ENCODE results near the gene PROCR.

The PROCR gene

DNA sequence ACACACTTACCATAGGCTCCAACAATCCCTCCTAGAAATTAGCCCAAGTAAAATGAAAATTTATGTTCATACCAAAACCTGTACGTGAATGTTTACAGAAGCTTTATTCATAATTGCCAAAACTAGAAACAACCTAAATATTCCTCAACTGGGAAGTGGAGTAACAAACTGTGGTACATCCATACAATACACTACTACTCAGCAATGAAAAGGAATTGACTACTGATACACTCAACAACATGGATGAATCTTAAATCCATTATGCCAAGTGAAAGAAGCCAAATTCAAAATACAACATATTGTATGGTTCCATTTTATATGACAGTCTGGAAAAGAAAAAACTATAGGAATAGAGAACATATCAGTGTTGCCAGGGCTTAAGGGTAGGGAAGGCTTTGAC, 34.9 kb downstream of the PROCR start:
- Mint-ChIP-seq H3K4me1 (no peaks in the 10 kb centered on the region), H3K36me3 (peaks cover 4% of the 10 kb centered on the region)

DNA sequence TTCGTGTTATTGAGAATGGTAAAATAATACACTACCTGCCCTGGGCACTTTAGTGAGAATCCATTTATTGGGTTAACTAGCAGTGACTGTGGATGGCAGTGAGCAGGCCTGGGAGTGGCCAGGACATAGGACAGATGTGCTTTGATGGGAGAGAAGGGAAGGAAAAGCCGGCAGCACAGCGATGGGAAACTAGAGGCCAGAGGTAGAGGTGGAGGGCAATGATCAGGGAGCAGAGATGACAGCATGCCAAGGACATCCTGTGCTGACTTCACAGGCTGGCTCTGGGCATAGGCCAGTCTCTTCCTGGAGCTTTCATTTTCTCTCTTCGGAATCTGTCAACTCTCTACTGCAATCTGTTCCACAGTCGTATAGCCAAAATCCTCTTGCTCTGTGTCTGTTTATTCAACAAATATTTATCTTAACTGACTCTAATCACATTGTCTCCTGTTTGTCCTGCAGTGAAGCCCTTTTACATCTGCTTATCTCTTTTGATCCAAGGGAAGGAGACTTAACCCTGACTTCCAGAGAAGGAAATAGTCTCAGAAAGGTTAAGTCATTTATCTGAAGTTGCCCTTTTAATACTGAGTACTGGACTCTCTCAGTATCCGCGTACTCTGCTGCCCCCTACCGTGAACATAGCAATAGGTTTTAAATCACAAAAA, 36.2 kb downstream of the PROCR start:
- Mint-ChIP-seq H3K27ac (no peak overlapping the region), H3K9me3 (no peaks in the 10 kb centered on the region), H3K4me1 (no peaks in the 10 kb centered on the region), H3K27me3 (no peaks in the 10 kb centered on the region), H3K4me3 (no peak overlapping the region), H3K36me3 (peaks cover 2% of the 10 kb centered on the region)

More for the DNA sequence above, 34.9 kb downstream of the PROCR start:
- Mint-ChIP-seq H3K27me3 (no peaks in the 10 kb centered on the region), H3K9me3 (no peaks in the 10 kb centered on the region), H3K4me3 (no peak overlapping the region), H3K27ac (no peak overlapping the region)

DNA sequence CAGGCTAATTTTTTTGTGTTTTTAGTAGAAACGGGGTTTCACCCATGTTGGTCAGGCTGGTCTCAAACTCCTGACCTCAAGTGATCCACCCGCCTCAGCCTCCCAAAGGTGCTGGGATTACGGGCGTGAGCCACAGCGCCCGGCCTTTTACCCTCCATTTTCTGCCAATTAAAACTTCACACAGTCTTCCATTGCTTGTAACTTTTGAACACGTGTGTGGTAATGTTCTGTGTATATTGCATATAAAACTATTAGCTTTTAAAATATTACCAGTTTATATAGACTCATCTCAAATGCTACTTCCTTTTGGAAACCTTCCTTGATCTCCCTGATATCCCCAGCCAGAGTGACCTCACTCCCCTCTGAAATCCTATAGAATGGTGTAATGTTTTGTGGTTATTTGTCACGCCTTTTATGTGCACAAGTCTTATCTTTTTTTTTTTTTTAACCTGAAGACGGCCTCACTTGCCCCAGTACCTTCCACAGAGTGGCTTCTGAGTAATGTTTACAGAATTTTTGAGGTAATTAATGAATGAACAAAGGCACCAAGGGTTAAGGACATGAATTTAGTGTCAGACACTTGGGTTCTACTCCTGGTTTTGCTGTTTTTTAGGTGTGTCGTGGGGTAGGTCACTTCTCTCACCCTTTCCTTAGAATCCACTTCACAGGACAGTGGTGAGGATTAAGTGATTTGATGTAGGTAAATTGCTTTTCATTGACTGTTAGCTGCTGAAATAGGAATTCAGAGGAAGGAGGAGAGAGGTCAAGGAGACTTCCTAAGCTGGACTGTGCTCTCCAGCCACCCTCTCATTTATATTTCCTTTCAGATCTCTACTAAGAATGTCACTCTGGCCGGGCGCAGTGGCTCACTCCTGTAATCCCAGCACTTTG, 43.4 kb downstream of the PROCR start:
- H3K27ac Mint-ChIP-seq = no peak overlapping the region
- no peaks in the 10 kb centered on the region for H3K4me1 Mint-ChIP-seq

DNA sequence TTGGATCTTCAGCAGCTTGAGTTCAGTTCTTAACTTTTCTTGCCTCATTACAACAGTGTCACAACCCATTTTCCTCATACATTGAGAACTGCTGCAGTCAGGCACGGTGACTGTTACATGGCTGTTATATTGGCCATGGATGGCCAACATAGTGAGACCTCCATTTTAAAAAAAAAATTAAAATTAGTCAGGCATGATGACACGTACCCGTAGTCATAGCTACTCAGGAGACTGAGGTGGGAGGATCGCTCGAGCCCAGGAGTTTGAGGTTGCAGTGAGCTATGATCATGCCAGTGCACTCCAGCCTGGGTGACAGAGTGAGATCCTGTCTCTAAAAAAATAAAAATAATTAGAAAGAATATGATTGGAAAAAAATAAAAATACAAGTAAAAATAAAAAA, 44.7 kb downstream of the PROCR start:
- Mint-ChIP-seq H3K27me3 (no peaks in the 10 kb centered on the region), H3K36me3 (peaks cover 12% of the 10 kb centered on the region), H3K4me1 (no peaks in the 10 kb centered on the region), H3K4me3 (no peak overlapping the region), H3K27ac (no peak overlapping the region), H3K9me3 (no peaks in the 10 kb centered on the region)

More for the DNA sequence above, 43.4 kb downstream of the PROCR start:
- Mint-ChIP-seq H3K27me3 (no peaks in the 10 kb centered on the region), H3K36me3 (peaks cover 12% of the 10 kb centered on the region), H3K9me3 (no peaks in the 10 kb centered on the region), H3K4me3 (no peak overlapping the region)

DNA sequence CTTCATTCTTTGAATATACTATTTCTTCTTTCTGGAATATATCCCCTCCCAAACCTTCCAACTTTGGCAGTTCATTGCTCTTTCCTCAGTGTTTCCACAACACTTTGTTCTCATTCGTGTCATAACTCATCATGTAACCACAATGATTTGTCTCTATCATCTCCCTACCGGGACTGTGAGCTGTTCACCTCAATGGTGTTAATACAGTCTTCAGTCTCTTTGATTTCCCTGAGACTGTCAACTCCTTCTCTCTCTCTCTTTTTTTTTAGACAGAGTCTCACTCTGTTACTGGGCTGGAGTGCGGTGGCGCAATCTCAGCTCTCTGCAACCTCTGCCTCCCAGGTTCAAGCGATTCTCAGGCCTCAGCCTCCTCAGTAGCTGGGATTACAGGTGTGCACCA, 52.1 kb downstream of the PROCR start:
- Mint-ChIP-seq H3K27me3 (peaks cover 6% of the 10 kb centered on the region), H3K9me3 (no peaks in the 10 kb centered on the region), H3K4me1 (peaks cover 4% of the 10 kb centered on the region), H3K36me3 (peaks cover 12% of the 10 kb centered on the region), H3K27ac (no peak overlapping the region), H3K4me3 (no peak overlapping the region)

DNA sequence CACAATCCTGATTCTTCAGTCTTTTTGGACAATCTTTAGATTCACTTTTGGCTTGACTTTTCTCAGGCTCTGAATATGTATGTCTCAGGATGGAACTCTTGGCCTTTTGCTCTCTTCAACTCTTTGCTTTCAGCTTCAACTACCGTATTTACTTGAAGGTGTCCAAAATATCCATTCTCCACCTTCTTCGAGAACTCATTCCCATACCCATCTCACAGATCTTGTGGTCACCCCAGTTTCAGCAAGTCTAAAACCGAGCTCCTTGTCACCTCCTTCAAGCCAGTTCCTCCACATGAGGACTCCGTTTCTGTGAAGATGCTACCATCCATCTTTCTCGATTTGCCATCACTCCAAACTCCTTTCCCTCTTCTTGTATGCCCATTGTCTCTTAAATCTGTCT, 52.7 kb downstream of the PROCR start:
- Mint-ChIP-seq H3K27me3 (peaks cover 7% of the 10 kb centered on the region), H3K4me1 (peaks cover 4% of the 10 kb centered on the region), H3K9me3 (no peaks in the 10 kb centered on the region), H3K4me3 (no peak overlapping the region), H3K27ac (no peak overlapping the region), H3K36me3 (peaks cover 18% of the 10 kb centered on the region)

DNA sequence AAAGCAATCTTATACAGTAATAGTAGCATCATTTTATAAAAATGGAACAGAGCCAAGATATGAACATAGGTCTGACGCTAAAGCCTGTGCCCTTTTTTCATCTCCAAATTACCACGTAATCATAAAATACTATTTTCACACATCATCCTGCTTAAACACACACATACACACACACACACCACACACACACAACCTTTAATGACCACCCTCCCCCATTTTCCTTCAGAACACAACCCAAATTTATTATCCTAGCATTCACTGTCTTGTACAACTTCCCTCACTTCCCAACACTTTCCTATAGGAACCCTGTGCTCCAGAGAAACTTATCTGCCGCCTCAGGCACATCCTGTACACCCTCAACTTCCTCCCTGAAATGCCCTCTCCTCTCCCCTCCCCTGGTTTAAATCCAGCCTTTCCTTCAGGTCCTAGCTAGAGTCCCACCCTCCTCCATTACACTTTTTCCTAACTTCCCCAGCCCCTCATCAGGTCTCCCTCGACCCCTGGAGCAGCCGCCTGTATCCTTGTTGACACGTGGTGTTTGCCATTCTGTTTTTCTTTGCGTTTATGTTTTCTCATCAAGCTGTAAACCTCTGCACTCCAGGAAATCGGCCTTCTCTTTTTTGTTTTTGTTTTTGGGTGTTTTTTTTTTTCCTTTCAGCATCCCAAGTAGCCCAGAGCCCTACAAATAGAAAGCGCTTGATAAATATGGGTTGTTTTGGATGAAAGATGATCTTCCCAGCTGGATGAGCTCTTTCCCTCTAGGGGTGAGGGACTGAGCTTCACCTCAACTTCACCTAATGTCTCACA, 53.6 kb downstream of the PROCR start:
- H3K4me1 Mint-ChIP-seq = peaks cover 4% of the 10 kb centered on the region
- no peak overlapping the region for H3K27ac Mint-ChIP-seq
- H3K36me3 Mint-ChIP-seq = peaks cover 23% of the 10 kb centered on the region
- peaks cover 9% of the 10 kb centered on the region for H3K27me3 Mint-ChIP-seq
- H3K9me3 Mint-ChIP-seq = no peaks in the 10 kb centered on the region
- H3K4me3 Mint-ChIP-seq = peak overlapping the region; percentile 67

DNA sequence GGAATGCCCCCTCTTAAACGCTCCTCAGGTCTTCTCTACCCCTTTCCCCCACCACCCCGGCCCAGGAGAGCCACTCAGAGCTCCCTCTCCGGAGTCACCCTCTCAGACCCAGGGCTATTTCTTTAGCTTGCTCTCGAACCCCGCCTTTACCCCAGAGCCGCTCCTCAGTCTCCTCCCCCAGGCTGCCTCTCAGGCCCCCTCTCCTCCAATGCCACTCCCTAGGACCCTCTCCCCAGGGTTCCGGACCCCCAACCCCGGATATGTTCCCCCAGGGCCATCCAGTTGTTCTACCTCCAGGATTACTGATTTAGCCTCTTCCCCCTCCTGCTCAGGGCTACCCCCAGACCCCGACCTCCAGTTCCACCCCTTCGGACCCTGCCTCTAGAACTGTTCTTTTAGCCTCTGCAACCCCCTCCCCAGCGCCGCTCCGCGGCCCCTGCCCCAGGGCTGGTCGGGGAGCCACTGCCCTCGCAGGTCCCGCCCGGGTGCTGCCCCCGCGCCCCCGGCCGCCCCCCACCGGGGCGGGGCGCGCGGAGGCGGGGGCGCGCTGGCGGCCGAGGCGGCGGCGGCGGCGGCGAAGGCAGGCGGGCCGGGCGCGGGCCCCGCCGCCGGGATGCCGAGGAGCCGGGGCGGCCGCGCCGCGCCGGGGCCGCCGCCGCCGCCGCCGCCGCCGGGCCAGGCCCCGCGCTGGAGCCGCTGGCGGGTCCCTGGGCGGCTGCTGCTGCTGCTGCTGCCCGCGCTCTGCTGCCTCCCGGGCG, 54.4 kb downstream of the PROCR start, which contains the start of gene MMP24:
Gene MMP24, plus strand, starts transcription at position 565 of the 758 bp plus-strand sequence. Its CDS starts 49 bp downstream, at position 614.
- H3K9me3 Mint-ChIP-seq = no peaks in the 10 kb centered on the region
- peaks cover 4% of the 10 kb centered on the region for H3K4me1 Mint-ChIP-seq
- H3K36me3 Mint-ChIP-seq = peaks cover 31% of the 10 kb centered on the region
- H3K27me3 Mint-ChIP-seq = peaks cover 11% of the 10 kb centered on the region
- H3K4me3 Mint-ChIP-seq = peak within 1 kb of the TSS; percentile 79
- H3K27ac Mint-ChIP-seq = no peak within 1 kb of the TSS
